Measurements from ENCODE around the gene LMBR1L. TPM values are rescaled to one million over a fixed set of nuclear protein-coding genes. Genes with fewer than 3 reads are reported as not detected.

The LMBR1L gene
- total and polyA plus RNA-seq, 2 donors (not counting 1 experiment from before 2014, with no cell fraction given) = 30.9 to 53.2 TPM

DNA sequence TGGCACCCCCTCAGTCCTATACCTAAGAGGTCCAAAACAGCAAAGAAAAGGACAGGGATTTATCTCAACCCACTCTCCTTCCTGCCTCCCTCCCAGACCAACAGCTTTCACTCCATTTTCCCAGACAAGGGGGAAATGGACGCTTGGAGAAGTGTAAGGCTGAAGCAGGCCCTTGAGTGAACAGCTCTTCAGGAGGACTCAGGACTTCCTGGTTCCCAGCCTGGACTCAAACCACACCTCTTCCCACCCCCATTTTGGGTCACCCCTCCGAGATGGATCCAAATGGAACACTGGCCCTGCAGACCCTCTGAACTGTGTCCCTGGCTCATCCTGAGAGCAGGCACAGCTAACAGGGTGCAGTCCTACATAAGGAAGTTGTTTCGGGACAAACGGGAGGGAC is 52.8 kb downstream of the LMBR1L start:
- peaks cover 76% of the 10 kb centered on the region for H3K79me2 ChIP-seq (ENCODE audit: control insufficient read depth, insufficient read depth, low read length)
- peaks cover 16% of the 10 kb centered on the region for H3K36me3 ChIP-seq (ENCODE audit: control insufficient read depth, insufficient read depth, low read length)

DNA sequence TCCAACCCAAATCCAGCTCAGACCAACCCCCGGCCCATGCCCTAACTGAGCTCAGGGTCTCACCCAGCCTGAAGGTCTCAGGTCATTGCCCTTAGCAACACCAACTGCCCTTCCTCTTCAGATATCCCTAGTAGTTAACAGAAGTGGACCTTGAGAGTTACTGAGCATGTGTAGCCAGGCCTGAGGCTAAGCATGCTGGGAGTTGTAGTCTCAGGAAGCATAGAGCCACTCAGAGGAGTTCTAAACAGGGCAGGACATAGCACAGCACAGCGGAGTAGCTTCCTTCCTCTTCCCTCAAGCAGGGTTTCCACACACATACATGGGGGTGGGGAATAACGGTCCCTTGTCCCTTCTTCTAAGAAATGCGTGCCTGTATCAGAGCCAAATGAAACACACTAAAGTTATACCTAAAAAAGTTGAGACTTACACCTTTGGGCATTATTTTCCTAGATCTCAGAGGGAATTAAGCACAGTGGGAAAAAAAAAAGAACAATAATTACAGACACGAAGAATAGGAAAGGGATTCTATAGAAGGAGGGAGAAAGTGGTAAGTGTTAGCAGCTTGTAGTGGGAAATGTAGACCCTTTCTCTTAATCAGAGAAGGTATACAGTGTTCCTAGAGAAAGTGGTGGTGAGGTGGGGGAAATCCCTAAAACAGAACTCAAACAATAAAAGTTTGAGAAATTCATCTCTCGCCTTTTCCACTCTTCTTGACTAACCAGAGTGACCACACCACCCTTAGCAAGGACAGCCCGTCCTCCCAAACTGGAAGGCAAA is 54.5 kb downstream of the LMBR1L start:
- Histone ChIP-seq H3K36me3 (ENCODE audit: control insufficient read depth, insufficient read depth, low read length) (peaks cover 30% of the 10 kb centered on the region), H3K27ac (ENCODE audit: insufficient read depth, low read length) (no peak overlapping the region), H3K4me1 (ENCODE audit: control insufficient read depth, extremely low read depth, insufficient read depth, low read length) (peaks cover 8% of the 10 kb centered on the region), H3K9ac (ENCODE audit: insufficient read depth, low read length) (no peak overlapping the region), H3K79me2 (ENCODE audit: control insufficient read depth, insufficient read depth, low read length) (peaks cover 78% of the 10 kb centered on the region), H4K20me1 (ENCODE audit: control insufficient read depth, extremely low read depth, insufficient read depth, low read length) (peaks cover 8% of the 10 kb centered on the region), H3K27me3 (ENCODE audit: control insufficient read depth, insufficient read depth, low read length) (no peaks in the 10 kb centered on the region), H2AFZ (ENCODE audit: low read length) (no peak overlapping the region), H3K4me3 (replicated peaks in 1 of 4; ENCODE audit: control extremely low read depth in 1 of 4, insufficient read depth in 1 of 4, low read depth in 3 of 4, low read length in 4 of 4) (peak overlapping the region in 2 of 4 experiments; percentile 86 to 96), H3K9me3 (ENCODE audit: control insufficient read depth, insufficient read depth, low read depth, low read length) (no peaks in the 10 kb centered on the region), H3K4me2 (ENCODE audit: extremely low read depth, insufficient read depth, low read length) (peak overlapping the region; percentile 99)
- TF ChIP-seq, protein P1, sequence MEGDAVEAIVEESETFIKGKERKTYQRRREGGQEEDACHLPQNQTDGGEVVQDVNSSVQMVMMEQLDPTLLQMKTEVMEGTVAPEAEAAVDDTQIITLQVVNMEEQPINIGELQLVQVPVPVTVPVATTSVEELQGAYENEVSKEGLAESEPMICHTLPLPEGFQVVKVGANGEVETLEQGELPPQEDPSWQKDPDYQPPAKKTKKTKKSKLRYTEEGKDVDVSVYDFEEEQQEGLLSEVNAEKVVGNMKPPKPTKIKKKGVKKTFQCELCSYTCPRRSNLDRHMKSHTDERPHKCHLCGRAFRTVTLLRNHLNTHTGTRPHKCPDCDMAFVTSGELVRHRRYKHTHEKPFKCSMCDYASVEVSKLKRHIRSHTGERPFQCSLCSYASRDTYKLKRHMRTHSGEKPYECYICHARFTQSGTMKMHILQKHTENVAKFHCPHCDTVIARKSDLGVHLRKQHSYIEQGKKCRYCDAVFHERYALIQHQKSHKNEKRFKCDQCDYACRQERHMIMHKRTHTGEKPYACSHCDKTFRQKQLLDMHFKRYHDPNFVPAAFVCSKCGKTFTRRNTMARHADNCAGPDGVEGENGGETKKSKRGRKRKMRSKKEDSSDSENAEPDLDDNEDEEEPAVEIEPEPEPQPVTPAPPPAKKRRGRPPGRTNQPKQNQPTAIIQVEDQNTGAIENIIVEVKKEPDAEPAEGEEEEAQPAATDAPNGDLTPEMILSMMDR (conservative IDR thresholded peaks at IDR 0.05 in 1 of 2, IDR thresholded peaks at IDR 0.05 in 1 of 2; ENCODE audit: low read depth in 1 of 2, low read length in 2 of 2) = no peak
- peak; percentile 68 to 77 for DNase-seq (ENCODE audit: low read depth in 2 of 2)

More for the DNA sequence above, 52.8 kb downstream of the LMBR1L start:
- Histone ChIP-seq H3K9ac (ENCODE audit: insufficient read depth, low read length) (peak overlapping the region; percentile 52), H3K4me2 (ENCODE audit: extremely low read depth, insufficient read depth, low read length) (peak overlapping the region; percentile 99), H3K27ac (ENCODE audit: insufficient read depth, low read length) (no peak overlapping the region), H2AFZ (ENCODE audit: low read length) (no peak overlapping the region), H3K4me1 (ENCODE audit: control insufficient read depth, extremely low read depth, insufficient read depth, low read length) (peaks cover 8% of the 10 kb centered on the region), H3K4me3 (replicated peaks in 1 of 4; ENCODE audit: control extremely low read depth in 1 of 4, insufficient read depth in 1 of 4, low read depth in 3 of 4, low read length in 4 of 4) (peak overlapping the region; percentile 65 to 96 (median 84)), H4K20me1 (ENCODE audit: control insufficient read depth, extremely low read depth, insufficient read depth, low read length) (peaks cover 8% of the 10 kb centered on the region), H3K9me3 (ENCODE audit: control insufficient read depth, insufficient read depth, low read depth, low read length) (no peaks in the 10 kb centered on the region), H3K27me3 (ENCODE audit: control insufficient read depth, insufficient read depth, low read length) (no peaks in the 10 kb centered on the region)
- DNase-seq (ENCODE audit: low read depth in 2 of 2) = no peak
- no peak for TF ChIP-seq EZH2 (IDR thresholded peaks at IDR 0.05; ENCODE audit: low read length, missing control alignments)
- TF ChIP-seq, protein P1 (conservative IDR thresholded peaks at IDR 0.05 in 1 of 2, IDR thresholded peaks at IDR 0.05 in 1 of 2; ENCODE audit: low read depth in 1 of 2, low read length in 2 of 2) = no peak

DNA sequence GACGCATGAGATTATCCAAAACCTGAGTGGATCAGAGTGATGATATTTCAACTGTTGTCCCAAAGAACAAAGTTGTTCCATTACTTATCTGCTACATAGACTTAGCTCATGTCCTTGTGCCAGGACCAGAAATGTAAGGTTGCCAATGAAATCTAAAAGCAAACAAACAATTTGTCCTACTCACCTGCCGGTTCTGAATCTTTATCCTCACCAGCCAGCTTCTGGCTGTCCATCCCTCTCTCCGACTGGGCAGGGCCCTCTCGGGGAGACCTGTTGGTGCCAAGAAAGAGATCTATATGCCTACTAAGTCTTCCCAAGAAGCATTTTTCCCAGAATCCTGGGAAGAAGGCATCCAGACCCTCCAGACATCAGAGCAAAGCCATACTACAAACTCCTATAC is 55.6 kb downstream of the LMBR1L start:
- H3K27me3 ChIP-seq (ENCODE audit: control insufficient read depth, insufficient read depth, low read length) = no peaks in the 10 kb centered on the region
- TF ChIP-seq, protein P1 (conservative IDR thresholded peaks at IDR 0.05 in 1 of 2, IDR thresholded peaks at IDR 0.05 in 1 of 2; ENCODE audit: low read depth in 1 of 2, low read length in 2 of 2) = no peak
- no peak for TF ChIP-seq EZH2 (IDR thresholded peaks at IDR 0.05; ENCODE audit: low read length, missing control alignments)
- peaks cover 8% of the 10 kb centered on the region for H4K20me1 ChIP-seq (ENCODE audit: control insufficient read depth, extremely low read depth, insufficient read depth, low read length)
- H3K4me2 ChIP-seq (ENCODE audit: extremely low read depth, insufficient read depth, low read length) = no peak overlapping the region
- no peak for DNase-seq (ENCODE audit: low read depth in 2 of 2)
- H3K79me2 ChIP-seq (ENCODE audit: control insufficient read depth, insufficient read depth, low read length) = peaks cover 72% of the 10 kb centered on the region
- H3K4me3 ChIP-seq (replicated peaks in 1 of 4; ENCODE audit: control extremely low read depth in 1 of 4, insufficient read depth in 1 of 4, low read depth in 3 of 4, low read length in 4 of 4) = no peak overlapping the region
- H2AFZ ChIP-seq (ENCODE audit: low read length) = no peak overlapping the region
- no peaks in the 10 kb centered on the region for H3K9me3 ChIP-seq (ENCODE audit: control insufficient read depth, insufficient read depth, low read depth, low read length)
- peaks cover 8% of the 10 kb centered on the region for H3K4me1 ChIP-seq (ENCODE audit: control insufficient read depth, extremely low read depth, insufficient read depth, low read length)
- no peak overlapping the region for H3K9ac ChIP-seq (ENCODE audit: insufficient read depth, low read length)
- peaks cover 36% of the 10 kb centered on the region for H3K36me3 ChIP-seq (ENCODE audit: control insufficient read depth, insufficient read depth, low read length)
- no peak overlapping the region for H3K27ac ChIP-seq (ENCODE audit: insufficient read depth, low read length)
